GM12874 (cell line): ENCODE data around the gene COA3.

ENCODE experiments used
- TF ChIP-seq, protein P1 (sequence below): IDR thresholded peaks from 2 replicates; pipeline ENCODE4 v1.5.1; 2011; ENCODE audit warnings: low read depth, mild to moderate bottlenecking, control low read depth, low read length, moderate library complexity; ENCODE audit not compliant: insufficient read depth

Gene COA3

DNA sequence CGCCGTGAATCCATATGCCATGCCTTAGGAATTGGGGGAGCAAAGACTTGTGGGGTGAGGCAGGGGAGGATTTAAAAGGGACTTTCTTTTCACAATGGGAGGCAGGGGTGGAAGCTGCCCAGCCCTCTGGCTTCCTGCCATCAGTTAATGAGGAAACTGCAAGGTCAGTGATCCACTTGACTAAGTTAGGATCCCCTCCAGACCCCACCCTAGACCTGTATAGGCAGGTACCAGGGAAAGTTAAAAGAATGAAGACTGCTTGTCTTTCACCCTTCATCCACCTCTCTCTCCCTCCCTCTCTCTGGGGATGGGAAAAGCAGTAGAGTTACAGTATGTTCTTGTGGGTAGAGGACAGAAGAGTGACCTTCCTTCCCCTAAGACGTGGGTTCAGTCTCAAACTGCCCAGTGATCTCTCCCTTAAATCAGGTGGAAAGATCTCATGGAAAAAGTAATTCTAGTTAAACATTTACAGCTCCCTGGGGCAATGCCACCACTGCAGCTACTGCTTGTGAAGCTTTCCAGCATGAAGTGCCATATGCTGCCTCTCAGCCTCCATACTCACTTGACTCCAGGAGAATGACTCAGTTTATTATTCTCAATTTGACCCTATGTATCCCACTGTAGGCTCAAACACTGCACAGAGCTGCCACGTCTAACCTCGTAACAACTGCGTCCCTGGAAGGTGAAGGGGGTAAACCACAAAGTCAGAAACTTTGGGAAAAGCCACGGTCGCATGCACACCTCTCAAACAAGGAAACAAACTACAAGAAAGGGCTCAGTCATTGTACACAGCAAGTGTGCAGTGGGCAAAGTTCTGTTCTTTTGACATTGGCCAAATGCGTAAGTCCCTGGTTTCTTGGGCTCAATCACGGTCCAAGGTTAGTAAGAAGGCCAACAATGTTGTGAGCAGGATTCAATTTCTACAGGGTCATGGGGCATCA is 1.2 kb downstream of the COA3 start:
- TF ChIP-seq, protein P1, sequence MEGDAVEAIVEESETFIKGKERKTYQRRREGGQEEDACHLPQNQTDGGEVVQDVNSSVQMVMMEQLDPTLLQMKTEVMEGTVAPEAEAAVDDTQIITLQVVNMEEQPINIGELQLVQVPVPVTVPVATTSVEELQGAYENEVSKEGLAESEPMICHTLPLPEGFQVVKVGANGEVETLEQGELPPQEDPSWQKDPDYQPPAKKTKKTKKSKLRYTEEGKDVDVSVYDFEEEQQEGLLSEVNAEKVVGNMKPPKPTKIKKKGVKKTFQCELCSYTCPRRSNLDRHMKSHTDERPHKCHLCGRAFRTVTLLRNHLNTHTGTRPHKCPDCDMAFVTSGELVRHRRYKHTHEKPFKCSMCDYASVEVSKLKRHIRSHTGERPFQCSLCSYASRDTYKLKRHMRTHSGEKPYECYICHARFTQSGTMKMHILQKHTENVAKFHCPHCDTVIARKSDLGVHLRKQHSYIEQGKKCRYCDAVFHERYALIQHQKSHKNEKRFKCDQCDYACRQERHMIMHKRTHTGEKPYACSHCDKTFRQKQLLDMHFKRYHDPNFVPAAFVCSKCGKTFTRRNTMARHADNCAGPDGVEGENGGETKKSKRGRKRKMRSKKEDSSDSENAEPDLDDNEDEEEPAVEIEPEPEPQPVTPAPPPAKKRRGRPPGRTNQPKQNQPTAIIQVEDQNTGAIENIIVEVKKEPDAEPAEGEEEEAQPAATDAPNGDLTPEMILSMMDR = no peak

GRCh38 chr17:42796066-42796758 is 2.3 kb downstream of the COA3 start:
- TF ChIP-seq, protein P1 = no peak

- TF ChIP-seq, protein P1 = no peak
Measured at GRCh38 chr17:42795465-42795864, 3.0 kb downstream of the COA3 start.

DNA sequence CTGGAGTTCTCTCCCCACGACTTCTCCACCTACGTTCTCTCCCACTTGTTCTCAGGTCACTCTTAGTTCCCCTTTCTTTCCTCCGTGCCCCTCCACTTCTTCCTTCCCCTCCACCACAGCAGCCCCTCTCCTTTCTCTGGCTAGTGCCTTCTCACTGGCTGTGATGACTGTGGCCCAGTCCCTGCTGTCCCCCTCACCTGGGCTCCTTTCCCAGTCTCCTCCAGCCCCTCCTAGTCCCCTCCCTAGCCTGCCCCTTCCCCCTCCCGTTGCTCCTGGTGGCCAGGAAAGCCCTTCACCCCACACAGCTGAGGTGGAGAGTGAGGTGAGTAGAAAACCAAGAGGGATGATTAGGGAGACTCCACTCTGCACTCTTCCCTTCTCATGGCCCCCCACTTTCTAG is 3.4 kb downstream of the COA3 start:
- TF ChIP-seq, protein P1 = no peak

GRCh38 chr17:42792545-42792944 is 6.0 kb downstream of the COA3 start:
- TF ChIP-seq, protein P1 = no peak

DNA sequence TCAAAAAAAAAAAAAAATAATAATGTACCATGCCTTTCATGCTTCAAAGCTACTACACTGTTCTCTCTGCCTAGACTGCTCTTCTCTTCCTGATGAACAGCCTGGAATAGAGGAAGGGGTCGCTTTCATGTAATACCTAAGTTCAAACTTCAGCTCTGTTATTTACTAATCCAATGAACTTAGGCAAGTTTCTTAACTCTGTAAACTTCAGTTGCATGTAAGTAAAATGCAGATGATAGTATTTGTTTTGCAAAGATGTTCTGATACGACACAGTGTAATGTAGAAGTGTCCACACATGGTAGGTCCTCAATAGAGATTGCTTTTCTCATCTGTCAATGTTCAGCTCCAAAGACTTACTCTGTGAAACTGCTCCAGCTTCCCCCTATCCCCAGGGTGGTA is 6.6 kb downstream of the COA3 start:
- TF ChIP-seq, protein P1 = no peak

DNA sequence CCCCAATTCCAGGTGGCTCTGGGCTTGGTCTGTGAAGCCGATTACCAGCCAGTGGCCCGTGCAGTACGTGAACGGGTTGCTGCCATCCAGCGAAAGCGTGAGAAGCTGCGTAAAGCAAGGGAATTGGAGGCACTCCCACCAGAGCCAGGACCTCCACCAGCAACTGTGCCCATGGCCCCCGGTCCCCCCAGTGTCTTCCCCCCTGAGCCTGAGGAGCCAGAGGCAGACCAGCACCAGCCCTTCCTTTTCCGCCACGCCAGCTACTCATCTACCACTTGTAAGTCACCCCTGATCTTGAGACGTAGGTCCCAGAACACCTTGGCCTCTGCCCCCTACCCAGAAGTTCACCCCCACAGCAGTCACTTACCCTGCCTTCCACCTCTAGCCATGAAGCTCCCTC is 11.2 kb downstream of the COA3 start:
- TF ChIP-seq, protein P1 = no peak
